ENCODE results near the gene SNX19. TPM values are rescaled to one million over a fixed set of nuclear protein-coding genes. Genes with fewer than 3 reads are reported as not detected.
A peak's percentile ranks its signal among the peaks of the same experiment; 100 is the strongest.

Gene SNX19
- total and polyA plus RNA-seq, 2 experiments from 2014 or later, result 5.2 to 30.0 TPM

GRCh38 chr11:130916910-130917309 lies 631 bp upstream of the SNX19 start (continued):
- no peak for TF ChIP-seq REST (IDR thresholded peaks at IDR 0.05; ENCODE audit: unreplicated experiment)
- TF ChIP-seq POLR2AphosphoS5 (IDR thresholded peaks at IDR 0.05; ENCODE audit: low read depth), result no peak
- TF ChIP-seq STAT1 (IDR thresholded peaks at IDR 0.05; ENCODE audit: unreplicated experiment), result no peak
- TF ChIP-seq EZH2phosphoT487 (IDR thresholded peaks at IDR 0.05; ENCODE audit: unreplicated experiment), result no peak
- TF ChIP-seq ZNF114 (CRISPR knock-in tag; IDR thresholded peaks at IDR 0.05), result no peak
- TF ChIP-seq ETS1 (IDR thresholded peaks at IDR 0.05), result no peak

- TF ChIP-seq ZNF114 (CRISPR knock-in tag; IDR thresholded peaks at IDR 0.05) (no peak), CREB1 (CRISPR knock-in tag; IDR thresholded peaks at IDR 0.05; ENCODE audit: low read depth) (no peak), POLR2AphosphoS5 (IDR thresholded peaks at IDR 0.05; ENCODE audit: low read depth) (no peak), EZH2 (IDR thresholded peaks at IDR 0.05; ENCODE audit: low read depth, unreplicated experiment) (no peak), JUNB (IDR thresholded peaks at IDR 0.05; ENCODE audit: unreplicated experiment) (no peak), EZH2phosphoT487 (IDR thresholded peaks at IDR 0.05; ENCODE audit: unreplicated experiment) (no peak), STAT1 (IDR thresholded peaks at IDR 0.05; ENCODE audit: unreplicated experiment) (no peak), ZNF462 (CRISPR knock-in tag; IDR thresholded peaks at IDR 0.05) (no peak), NANOG (IDR thresholded peaks at IDR 0.05; ENCODE audit: borderline replicate concordance) (no peak), CTCF (conservative IDR thresholded peaks at IDR 0.05; ENCODE audit: low read depth in 2 of 2) (no peak)
- H3K79me2 ChIP-seq (replicated peaks; ENCODE audit: insufficient read depth), result peaks cover 11% of the 10 kb centered on the region; the same call in 1 of the 2 replicates
- H3K9me3 Mint-ChIP-seq, result no peaks in the 10 kb centered on the region
- H4K20me1 ChIP-seq (replicated peaks; ENCODE audit: insufficient read depth), result no peaks in the 10 kb centered on the region; the same call in 1 of the 2 replicates
- DNase-seq (ENCODE audit: low spot score) (peak; percentile 17), ATAC-seq (no peak; the same call in 2 of the 3 replicates)
- H3K4me3 Mint-ChIP-seq, result peak overlapping the region; percentile 83
- peaks cover 8% of the 10 kb centered on the region for H3K36me3 Mint-ChIP-seq (ENCODE audit: low read depth)
- peaks cover 6% of the 10 kb centered on the region for H3K4me1 ChIP-seq (ENCODE audit: insufficient read depth)
- H3K27me3 Mint-ChIP-seq (ENCODE audit: insufficient read depth, low read depth, poor library complexity), result peaks cover 27% of the 10 kb centered on the region
- no peaks in the 10 kb centered on the region for H3K36me3 ChIP-seq (ENCODE audit: insufficient read depth)
- no peak overlapping the region for H3K27ac ChIP-seq (ENCODE audit: low read depth)
- peaks cover 14% of the 10 kb centered on the region for H3K27me3 ChIP-seq (ENCODE audit: insufficient read depth)
- peak overlapping the region; percentile 73 for H3K4me2 ChIP-seq
- H3K27ac Mint-ChIP-seq, result no peak overlapping the region
- peaks cover 17% of the 10 kb centered on the region for H3K4me1 Mint-ChIP-seq
- H3K9me2 ChIP-seq (ENCODE audit: insufficient read depth), result peaks cover 5% of the 10 kb centered on the region
- peak overlapping the region; percentile 98 for H2AFZ ChIP-seq
- no peaks in the 10 kb centered on the region for H3F3A ChIP-seq (replicated peaks; ENCODE audit: low read depth)
- H3K4me3 ChIP-seq, result peak overlapping the region; percentile 93
Measured at GRCh38 chr11:130915603-130916237, 559 bp downstream of the SNX19 start.

Data from GM23338 (cell line).